Liver (tissue), 9 donors: ENCODE results near the gene TMEM120B. TPM values are rescaled to one million over a fixed set of nuclear protein-coding genes. Genes with fewer than 3 reads are reported as not detected.

ENCODE experiments used
- DNase-seq: peaks from one replicate; pipeline ENCODE4 v3.0.0-alpha.2; 2017; ENCODE audit warnings: low spot score
- H3K27ac ChIP-seq, 2 donors: one replicate each; pipeline ENCODE4 v1.7.0; 2013; ENCODE audit warnings: inconsistent platforms in 2 of 2, low read length in 2 of 2, control low read depth in 1 of 2, low read depth in 1 of 2, mild to moderate bottlenecking in 1 of 2
- H3K27me3 ChIP-seq, 4 donors: one replicate each; pipeline versions ENCODE4 v1.6.1 to v1.7.0; 2013; ENCODE audit warnings: low read length in 3 of 4, inconsistent platforms in 1 of 4, mild to moderate bottlenecking in 1 of 4, moderate library complexity in 1 of 4; ENCODE audit not compliant: control insufficient read depth in 4 of 4, insufficient read depth in 4 of 4
- H3K36me3 ChIP-seq, 4 donors: one replicate each; pipeline versions ENCODE4 v1.6.1 to v1.7.0; 2013; ENCODE audit warnings: low read length in 3 of 4, mild to moderate bottlenecking in 3 of 4, low read depth in 1 of 4, moderate library complexity in 1 of 4; ENCODE audit not compliant: control insufficient read depth in 4 of 4, insufficient read depth in 3 of 4
- H3K4me1 ChIP-seq, 4 donors: one replicate each; pipeline versions ENCODE4 v1.6.1 to v1.7.0; 2013; ENCODE audit warnings: low read length in 3 of 4, mild to moderate bottlenecking in 3 of 4, moderate library complexity in 1 of 4; ENCODE audit not compliant: control insufficient read depth in 4 of 4, insufficient read depth in 4 of 4
- H3K4me3 ChIP-seq, 3 donors: one replicate each; pipeline versions ENCODE4 v1.6.1 to v1.7.0; 2013; ENCODE audit warnings: low read length in 3 of 3, control low read depth in 1 of 3, low read depth in 1 of 3, mild to moderate bottlenecking in 1 of 3
- H3K9ac ChIP-seq, 2 donors: one replicate each; pipeline ENCODE4 v1.7.0; 2013; ENCODE audit warnings: low read length in 2 of 2, mild to moderate bottlenecking in 2 of 2, moderate library complexity in 2 of 2, control low read depth in 1 of 2, low read depth in 1 of 2
- H3K9me3 ChIP-seq, 4 donors: one replicate each; pipeline versions ENCODE4 v1.6.1 to v1.7.0; 2013; ENCODE audit warnings: low read length in 3 of 4; ENCODE audit not compliant: control insufficient read depth in 4 of 4
- EGR1 ChIP-seq, 2 donors: IDR thresholded peaks; 2 replicates each; pipeline ENCODE4 v1.6.1; 2016 to 2018; ENCODE audit warnings: antibody characterized with exemption in 2 of 2, low read depth in 2 of 2
- FOXA1 ChIP-seq: IDR thresholded peaks from 2 replicates; pipeline ENCODE4 v1.6.1; 2016; ENCODE audit warnings: antibody characterized with exemption
- FOXA2 ChIP-seq: IDR thresholded peaks from 2 replicates; pipeline ENCODE4 v1.6.1; 2016; ENCODE audit warnings: antibody characterized with exemption
- GABPA ChIP-seq, 2 donors: IDR thresholded peaks in 1 of 2; conservative IDR thresholded peaks in 1 of 2; 2 replicates each; pipeline ENCODE4 v1.6.1; 2016; ENCODE audit warnings: antibody characterized with exemption in 2 of 2, mild to moderate bottlenecking in 1 of 2, moderate library complexity in 1 of 2
- HNF4A ChIP-seq, 2 donors: conservative IDR thresholded peaks; 2 replicates each; pipeline ENCODE4 v1.6.1; 2016; ENCODE audit warnings: antibody characterized with exemption in 2 of 2, mild to moderate bottlenecking in 2 of 2
- HNF4G ChIP-seq: IDR thresholded peaks from 2 replicates; pipeline ENCODE4 v1.6.1; 2016; ENCODE audit warnings: antibody characterized with exemption
- JUND ChIP-seq, 2 donors: IDR thresholded peaks; 2 replicates each; pipeline ENCODE4 v1.6.1; 2016; ENCODE audit warnings: antibody characterized with exemption in 2 of 2
- NR2F2 ChIP-seq: IDR thresholded peaks from 2 replicates; pipeline ENCODE4 v1.6.1; 2016; ENCODE audit warnings: antibody characterized with exemption
- RAD21 ChIP-seq, 2 donors: IDR thresholded peaks; 2 replicates each; pipeline ENCODE4 v1.6.1; 2016; ENCODE audit warnings: antibody characterized with exemption in 2 of 2, mild to moderate bottlenecking in 2 of 2
- RXRA ChIP-seq, 2 donors: IDR thresholded peaks; 2 replicates each; pipeline ENCODE4 v1.6.1; 2017 to 2018; ENCODE audit warnings: antibody characterized with exemption in 2 of 2, mild to moderate bottlenecking in 1 of 2
- TAF1 ChIP-seq: conservative IDR thresholded peaks from 2 replicates; pipeline ENCODE4 v1.6.1; 2016; ENCODE audit warnings: antibody characterized with exemption, mild to moderate bottlenecking
- WGBS: extraction: QIAGEN DNeasy Blood & Tissue Kit; methylation state at CpG from one replicate; pipeline ENCODE4 v1.1.7; 2013; 5-methylcytosine and 5-hydroxymethylcytosine counted together
- polyA plus RNA-seq, 2 donors: library from polyadenylated mRNA; stranded (reverse) in 1 of 2; unstranded in 1 of 2; fragments of 200-250 nt in 1 of 2; fragments of >200 nt in 1 of 2; fragmentation: Nextera tagmentation in 1 of 2; extraction: Ambion mirVana in 1 of 2; gene quantifications; one replicate each; pipeline versions ENCODE4 v1.2.1 to v1.2.3, GENCODE V29; 2013 to 2015
- total RNA-seq, 2 donors: library from RNA; depleted of rRNA; stranded (reverse); fragments of >200 nt; gene quantifications; one replicate each; pipeline ENCODE4 v1.2.3, GENCODE V29; 2014
- TF ChIP-seq, protein P1 (sequence below): IDR thresholded peaks from 2 replicates; pipeline ENCODE4 v1.6.1; 2016; ENCODE audit warnings: antibody characterized with exemption
- TF ChIP-seq, protein P2 (sequence below): fragments of 150-350 bp; IDR thresholded peaks from 2 replicates; pipeline ENCODE4 v1.5.1; 2017; ENCODE audit warnings: improper control_type of control experiment, low read depth, low read length; ENCODE audit not compliant: missing input control
- donor health status: healthy.
- donor health status: healthy.
- donor health status: healthy.
- donor health status: healthy.
- donor health status: healthy.

Gene TMEM120B
- total and polyA plus RNA-seq, 4 donors, result 1.6 to 9.2 (median 3.4) TPM

DNA sequence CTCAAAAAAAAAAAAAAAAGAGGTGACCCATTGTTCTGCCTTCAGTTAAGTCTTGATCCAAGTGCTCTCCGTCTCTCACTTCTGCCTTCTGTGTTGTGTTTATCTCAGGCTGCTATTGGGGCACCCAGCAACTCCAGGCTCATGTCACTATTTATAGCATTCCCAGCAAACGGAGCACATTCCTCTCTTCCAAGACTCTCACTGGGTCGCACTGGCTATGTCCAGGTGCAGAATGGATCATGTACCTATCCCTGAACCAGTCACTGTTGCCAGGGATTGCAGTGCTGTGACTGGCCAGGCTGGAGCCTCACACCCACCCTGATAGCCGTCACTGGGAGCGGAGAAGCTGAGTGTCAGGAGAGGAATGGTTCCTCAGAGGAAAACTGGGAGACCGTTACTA is 49.7 kb downstream of the TMEM120B start:
- TF ChIP-seq, protein P1, sequence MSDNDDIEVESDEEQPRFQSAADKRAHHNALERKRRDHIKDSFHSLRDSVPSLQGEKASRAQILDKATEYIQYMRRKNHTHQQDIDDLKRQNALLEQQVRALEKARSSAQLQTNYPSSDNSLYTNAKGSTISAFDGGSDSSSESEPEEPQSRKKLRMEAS, result no peak
- TF ChIP-seq NR2F2 (no peak), JUND (IDR thresholded peaks at IDR 0.05) (no peak)
- no peak overlapping the region for H3K27ac ChIP-seq
- 90% methylated on average over 6 of the region's 6 CpGs for WGBS

DNA sequence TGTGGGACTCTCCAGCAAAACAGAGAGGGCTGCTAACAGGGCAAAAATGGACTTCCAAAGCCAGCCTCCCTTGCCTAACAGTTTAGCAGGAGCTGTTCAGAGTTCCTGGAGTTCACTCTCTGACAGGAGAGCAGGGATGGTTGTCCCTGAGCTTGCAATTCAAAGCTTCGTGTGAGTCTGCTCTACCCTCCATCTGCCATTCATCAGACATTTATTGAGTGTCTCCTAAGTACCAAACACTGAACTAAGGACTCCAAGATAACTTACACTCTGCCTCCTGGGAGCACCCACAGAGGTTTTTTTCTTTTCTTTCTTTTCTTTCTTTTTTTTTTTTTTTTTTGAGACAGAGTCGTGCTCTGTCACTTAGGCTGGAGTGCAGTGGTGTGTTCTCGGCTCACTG is 52.3 kb downstream of the TMEM120B start:
- no peak overlapping the region for H3K4me3 ChIP-seq
- H3K9ac ChIP-seq, result no peak overlapping the region
- no peaks in the 10 kb centered on the region for H3K36me3 ChIP-seq
- no peaks in the 10 kb centered on the region for H3K9me3 ChIP-seq
- H3K27ac ChIP-seq, result no peak overlapping the region
- TF ChIP-seq FOXA1 (no peak), RAD21 (IDR thresholded peaks at IDR 0.05) (no peak), EGR1 (IDR thresholded peaks at IDR 0.05; ENCODE audit: low read depth in 2 of 2) (no peak), NR2F2 (no peak)
- 98% methylated on average over 3 of the region's 3 CpGs for WGBS
- no peak for DNase-seq
- H3K4me1 ChIP-seq, result peaks cover 0 to 2% (median 0%) of the 10 kb centered on the region in 4 donors
- no peaks in the 10 kb centered on the region for H3K27me3 ChIP-seq

More for the DNA sequence above, 49.7 kb downstream of the TMEM120B start:
- Histone ChIP-seq H3K9ac (no peak overlapping the region), H3K27me3 (no peaks in the 10 kb centered on the region), H3K9me3 (no peaks in the 10 kb centered on the region), H3K4me1 (no peaks in the 10 kb centered on the region), H3K4me3 (no peak overlapping the region), H3K36me3 (no peaks in the 10 kb centered on the region)
- no peak for DNase-seq

DNA sequence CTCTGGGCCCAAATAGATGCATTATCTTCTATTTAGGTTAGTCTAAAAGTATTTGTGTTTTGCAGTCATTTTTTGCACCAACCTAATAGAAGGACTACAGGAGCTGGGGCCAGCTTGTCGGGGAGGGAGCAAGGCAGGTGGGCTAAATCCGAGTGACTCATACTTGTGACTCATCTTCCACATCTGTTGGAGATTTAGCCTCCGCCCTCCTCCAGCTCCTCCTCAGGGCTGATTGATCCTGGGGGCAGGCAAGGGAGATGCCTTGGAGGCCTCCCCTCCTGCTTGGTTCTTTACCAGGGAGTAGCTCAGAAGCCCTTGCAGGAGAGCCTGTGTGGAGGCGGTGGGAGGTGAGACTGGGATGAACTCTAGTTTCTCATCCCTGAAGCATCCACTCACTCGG is 53.0 kb downstream of the TMEM120B start:
- Histone ChIP-seq H3K4me3 (no peak overlapping the region), H3K36me3 (no peaks in the 10 kb centered on the region), H3K4me1 (peaks cover 0 to 2% (median 0%) of the 10 kb centered on the region in 4 donors), H3K9ac (no peak overlapping the region), H3K27ac (no peak overlapping the region), H3K27me3 (no peaks in the 10 kb centered on the region), H3K9me3 (no peaks in the 10 kb centered on the region)
- no peak for DNase-seq
- WGBS, result 94% methylated on average over 5 of the region's 5 CpGs
- TF ChIP-seq, protein P1, result no peak
- TF ChIP-seq HNF4G, result no peak
- TF ChIP-seq FOXA1, result no peak
- no peak for TF ChIP-seq FOXA2
- TF ChIP-seq GABPA (IDR thresholded peaks at IDR 0.05 in 1 of 2, conservative IDR thresholded peaks at IDR 0.05 in 1 of 2), result no peak
- no peak for TF ChIP-seq RXRA (IDR thresholded peaks at IDR 0.05)
- TF ChIP-seq NR2F2, result no peak
- no peak for TF ChIP-seq TAF1
- TF ChIP-seq HNF4A (conservative IDR thresholded peaks at IDR 0.05), result no peak
- no peak for TF ChIP-seq JUND (IDR thresholded peaks at IDR 0.05)

DNA sequence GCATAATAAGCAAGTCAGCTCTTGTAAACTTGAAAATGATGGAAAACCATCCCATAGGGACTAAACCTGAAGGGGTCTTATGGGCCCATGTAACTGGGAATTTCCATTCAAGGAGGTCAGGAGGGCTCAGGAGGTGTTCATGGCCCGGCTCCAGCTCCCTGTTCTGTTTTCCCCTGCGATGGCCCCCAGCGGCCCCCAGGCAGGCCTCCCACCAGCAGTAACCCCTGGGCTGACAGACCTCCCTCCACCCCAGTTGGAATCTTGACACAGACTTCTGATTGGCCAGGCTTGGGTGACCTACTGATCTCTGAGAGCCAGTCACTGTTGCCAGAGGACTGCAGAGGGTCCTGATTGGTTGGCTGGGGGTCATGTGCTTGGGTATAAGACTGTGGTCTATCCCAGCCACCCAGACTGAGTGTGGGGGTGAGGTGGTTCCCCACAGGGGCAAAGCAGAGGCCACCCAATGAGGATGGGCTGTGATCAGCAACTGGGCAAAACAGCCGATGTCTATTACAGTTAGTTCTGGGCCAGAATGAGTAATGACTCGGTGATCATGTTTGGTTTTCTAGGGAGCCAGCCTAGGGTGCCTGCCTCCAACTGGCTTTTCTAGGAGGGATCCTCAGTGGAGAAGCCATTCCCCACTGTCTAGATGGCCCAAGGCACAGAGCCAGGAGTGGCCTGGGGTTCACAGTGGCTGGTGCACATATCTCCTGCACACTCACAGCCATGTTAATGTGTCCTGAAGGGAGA is 53.9 kb downstream of the TMEM120B start:
- Histone ChIP-seq H3K9ac (no peak overlapping the region), H3K4me3 (no peak overlapping the region)

More for the DNA sequence above, 53.9 kb downstream of the TMEM120B start:
- no peaks in the 10 kb centered on the region for H3K9me3 ChIP-seq
- no peak for DNase-seq
- no peaks in the 10 kb centered on the region for H3K27me3 ChIP-seq
- no peak overlapping the region for H3K27ac ChIP-seq
- no peaks in the 10 kb centered on the region for H3K36me3 ChIP-seq
- 98% methylated on average over 5 of the region's 5 CpGs for WGBS
- TF ChIP-seq JUND (IDR thresholded peaks at IDR 0.05) (no peak), GABPA (IDR thresholded peaks at IDR 0.05 in 1 of 2, conservative IDR thresholded peaks at IDR 0.05 in 1 of 2) (no peak), TAF1 (no peak)
- TF ChIP-seq, protein P2, sequence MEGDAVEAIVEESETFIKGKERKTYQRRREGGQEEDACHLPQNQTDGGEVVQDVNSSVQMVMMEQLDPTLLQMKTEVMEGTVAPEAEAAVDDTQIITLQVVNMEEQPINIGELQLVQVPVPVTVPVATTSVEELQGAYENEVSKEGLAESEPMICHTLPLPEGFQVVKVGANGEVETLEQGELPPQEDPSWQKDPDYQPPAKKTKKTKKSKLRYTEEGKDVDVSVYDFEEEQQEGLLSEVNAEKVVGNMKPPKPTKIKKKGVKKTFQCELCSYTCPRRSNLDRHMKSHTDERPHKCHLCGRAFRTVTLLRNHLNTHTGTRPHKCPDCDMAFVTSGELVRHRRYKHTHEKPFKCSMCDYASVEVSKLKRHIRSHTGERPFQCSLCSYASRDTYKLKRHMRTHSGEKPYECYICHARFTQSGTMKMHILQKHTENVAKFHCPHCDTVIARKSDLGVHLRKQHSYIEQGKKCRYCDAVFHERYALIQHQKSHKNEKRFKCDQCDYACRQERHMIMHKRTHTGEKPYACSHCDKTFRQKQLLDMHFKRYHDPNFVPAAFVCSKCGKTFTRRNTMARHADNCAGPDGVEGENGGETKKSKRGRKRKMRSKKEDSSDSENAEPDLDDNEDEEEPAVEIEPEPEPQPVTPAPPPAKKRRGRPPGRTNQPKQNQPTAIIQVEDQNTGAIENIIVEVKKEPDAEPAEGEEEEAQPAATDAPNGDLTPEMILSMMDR, result no peak
- peaks cover 0 to 2% (median 0%) of the 10 kb centered on the region in 4 donors for H3K4me1 ChIP-seq
